HepG2 (cell line): ENCODE measurements around the gene PDYN. TPM values are rescaled to one million over a fixed set of nuclear protein-coding genes. Genes with fewer than 3 reads are reported as not detected.
A peak's percentile ranks its signal among the peaks of the same experiment; 100 is the strongest.

Source experiments
- DBP ChIP-seq: sonication (generic); formaldehyde crosslinking; IDR thresholded peaks from 2 replicates; pipeline ENCODE4 v1.4.0; 2020; ENCODE audit warnings: missing genetic modification reagents; ENCODE audit errors: not compliant biosample characterization
- KLF15 ChIP-seq: sonication (generic); formaldehyde crosslinking; IDR thresholded peaks from 2 replicates; pipeline ENCODE4 v1.8.1; 2023; ENCODE audit warnings: borderline replicate concordance, mild to moderate bottlenecking, inconsistent platforms, missing genetic modification reagents, mixed read lengths
- PATZ1 ChIP-seq: sonication (generic); formaldehyde crosslinking; IDR thresholded peaks from 2 replicates; pipeline ENCODE4 v1.4.0; 2020; ENCODE audit warnings: missing genetic modification reagents
- PHB2 ChIP-seq: fragments of 450-650 bp; IDR thresholded peaks from 2 replicates; pipeline ENCODE4 v1.6.1; 2018; ENCODE audit not compliant: partially characterized antibody
- SMC3 ChIP-seq: IDR thresholded peaks from 2 replicates; pipeline ENCODE4 v1.6.1; 2011; ENCODE audit warnings: low read length, improper control_type of control experiment
- SRSF9 ChIP-seq: fragments of 200-400 bp; formaldehyde crosslinking; IDR thresholded peaks from 2 replicates; pipeline ENCODE4 v1.6.1; 2018; ENCODE audit warnings: borderline replicate concordance, mild to moderate bottlenecking, low read depth, low read length; ENCODE audit not compliant: insufficient read depth, poor library complexity, severe bottlenecking
- ZHX2 ChIP-seq, 2 experiments: sonication (generic) in 1 of 2; formaldehyde crosslinking in 1 of 2; IDR thresholded peaks; 2 replicates each; pipeline versions ENCODE4 v1.6.1 to v1.9.0; 2014 to 2022; ENCODE audit warnings: antibody characterized with exemption in 1 of 2, borderline replicate concordance in 1 of 2, inconsistent platforms in 1 of 2, low read depth in 1 of 2, missing genetic modification reagents in 1 of 2
- ZNF460 ChIP-seq: sonication (generic); formaldehyde crosslinking; IDR thresholded peaks from 2 replicates; pipeline ENCODE4 v1.5.1; 2020; ENCODE audit warnings: missing genetic modification reagents, mild to moderate bottlenecking, borderline replicate concordance
- ZNF549 ChIP-seq: sonication (generic); formaldehyde crosslinking; IDR thresholded peaks from 2 replicates; pipeline ENCODE4 v1.5.0; 2020; ENCODE audit warnings: missing genetic modification reagents
- ZNF552 ChIP-seq: sonication (generic); formaldehyde crosslinking; IDR thresholded peaks from 2 replicates; pipeline ENCODE4 v1.9.0; 2022; ENCODE audit warnings: missing genetic modification reagents, mild to moderate bottlenecking, borderline replicate concordance
- ZNF704 ChIP-seq: sonication (generic); formaldehyde crosslinking; IDR thresholded peaks from 2 replicates; pipeline ENCODE4 v1.8.1; 2023; ENCODE audit warnings: mild to moderate bottlenecking, inconsistent platforms, moderate library complexity, missing genetic modification reagents, borderline replicate concordance
- ZNF775 ChIP-seq: sonication (generic); formaldehyde crosslinking; IDR thresholded peaks from 2 replicates; pipeline ENCODE4 v1.4.0; 2020; ENCODE audit warnings: missing genetic modification reagents, mild to moderate bottlenecking, moderate library complexity, borderline replicate concordance
- ZNF788 ChIP-seq: sonication (generic); formaldehyde crosslinking; IDR thresholded peaks from 2 replicates; pipeline ENCODE4 v1.5.0; 2020; ENCODE audit warnings: mild to moderate bottlenecking, missing genetic modification reagents, borderline replicate concordance
- ZUFSP ChIP-seq: sonication (generic); formaldehyde crosslinking; IDR thresholded peaks from 2 replicates; pipeline ENCODE4 v1.9.0; 2021; ENCODE audit warnings: missing genetic modification reagents, mild to moderate bottlenecking, borderline replicate concordance
- polyA plus RNA-seq, 8 experiments: library from polyadenylated mRNA; depleted of rRNA in 3 of 8; stranded (reverse) in 7 of 8; unstranded in 1 of 8; fragments of >200 nt; fragmentation: Illumina TruSeq in 4 of 8; extraction: Trizol in 4 of 8; gene quantifications; 2 replicates each; pipeline versions ENCODE4 v1.2.1 to v1.2.3, GENCODE V29; 2011 to 2016; ENCODE audit warnings: low read depth in 4 of 8, missing spikeins in 1 of 8, mixed read lengths in 1 of 8; ENCODE audit not compliant: insufficient read depth in 1 of 8
- total RNA-seq, 5 experiments: library from RNA; depleted of rRNA; stranded (reverse); fragments of >200 nt; fragmentation: Illumina TruSeq; extraction: Trizol; gene quantifications; 2 replicates each; pipeline ENCODE4 v1.2.3, GENCODE V29; 2016; ENCODE audit warnings: low read depth in 1 of 5

PDYN gene
- total and polyA plus RNA-seq, 2 of the 13 experiments (the other 11 are each of a cell fraction or from before 2014, with no cell fraction given) = not detected

- no peak for TF ChIP-seq ZHX2 (IDR thresholded peaks at IDR 0.05; ENCODE audit: low read depth)
- TF ChIP-seq ZHX2 (CRISPR knock-in tag; IDR thresholded peaks at IDR 0.05; ENCODE audit: borderline replicate concordance) = peak; percentile 93; the same call in 1 of the 2 replicates
- TF ChIP-seq ZNF704 (CRISPR knock-in tag) = peak; percentile 97
- peak; percentile 99 for TF ChIP-seq KLF15 (CRISPR knock-in tag)
- TF ChIP-seq PATZ1 (CRISPR knock-in tag) = peak; percentile 93
- peak; percentile 49; the same call in 1 of the 2 replicates for TF ChIP-seq SMC3
- TF ChIP-seq ZNF549 = no peak; the same call in 1 of the 2 replicates
- TF ChIP-seq ZNF775 (CRISPR knock-in tag) = peak; percentile 56; the same call in 1 of the 2 replicates
- 0 out of 2 replicates have a peak, but pooled peaks have one; percentile 47 for TF ChIP-seq ZUFSP (CRISPR knock-in tag)
- no peak for TF ChIP-seq PHB2
- peak; percentile 97 for TF ChIP-seq DBP (CRISPR knock-in tag)
- TF ChIP-seq ZNF788 = peak; percentile 81; the same call in 1 of the 2 replicates
- TF ChIP-seq ZNF552 (CRISPR knock-in tag) = peak; percentile 96; the same call in 1 of the 2 replicates
- TF ChIP-seq SRSF9 = no peak
- TF ChIP-seq ZNF460 (CRISPR knock-in tag) = no peak
Measured at GRCh38 chr20:2005831-2006426, 12.1 kb upstream of the PDYN start (continued).
